Smooth muscle cell (in vitro differentiated cells): ENCODE measurements around the gene HYAL1. TPM values are rescaled to one million over a fixed set of nuclear protein-coding genes. Genes with fewer than 3 reads are reported as not detected.

Experiments
- DNase-seq: peaks from one replicate; lab custom pipeline; 2025; ENCODE audit not compliant: unreplicated experiment; lab: John Stamatoyannopoulos, UW
- H2AFZ ChIP-seq: fragments of 200-600 bp; sonication (generic); 2 replicates; pipeline ENCODE4 v1.6.0; 2016; ENCODE audit warnings: antibody characterized with exemption, low read depth, mild to moderate bottlenecking
- H3F3A ChIP-seq: fragments of 200-600 bp; sonication (generic); 2 replicates; pipeline ENCODE4 v1.6.0; 2017; ENCODE audit warnings: antibody characterized with exemption, low read depth
- H3K27ac ChIP-seq: fragments of 200-600 bp; sonication (generic); 2 replicates; pipeline ENCODE4 v1.5.1; 2016; ENCODE audit warnings: low read depth, mild to moderate bottlenecking
- H3K27me3 ChIP-seq: fragments of 200-600 bp; sonication (generic); 2 replicates; pipeline ENCODE4 v1.6.1; 2016; ENCODE audit warnings: low read depth, mild to moderate bottlenecking
- H3K36me3 ChIP-seq: fragments of 200-600 bp; sonication (generic); 2 replicates; pipeline ENCODE4 v1.5.1; 2016; ENCODE audit warnings: low read depth
- H3K4me1 ChIP-seq: fragments of 200-600 bp; sonication (generic); 2 replicates; pipeline ENCODE4 v1.5.1; 2016; ENCODE audit warnings: low read depth
- H3K4me2 ChIP-seq: fragments of 200-600 bp; sonication (generic); 2 replicates; pipeline ENCODE4 v1.6.0; 2016; ENCODE audit warnings: mild to moderate bottlenecking
- H3K4me3 ChIP-seq: fragments of 200-600 bp; sonication (generic); 2 replicates; pipeline ENCODE4 v1.5.1; 2016; ENCODE audit warnings: mild to moderate bottlenecking
- H3K79me2 ChIP-seq: fragments of 200-600 bp; sonication (generic); 2 replicates; pipeline ENCODE4 v1.6.0; 2016; ENCODE audit warnings: low read depth, mild to moderate bottlenecking
- H3K9ac ChIP-seq: fragments of 200-600 bp; sonication (generic); 2 replicates; pipeline ENCODE4 v1.6.0; 2016; ENCODE audit warnings: low read depth
- H3K9me3 ChIP-seq: fragments of 200-600 bp; sonication (generic); replicated peaks from 2 replicates; pipeline ENCODE4 v1.5.1; 2016; ENCODE audit warnings: low read depth
- H4K20me1 ChIP-seq: fragments of 200-600 bp; sonication (generic); 2 replicates; pipeline ENCODE4 v1.6.0; 2016; ENCODE audit warnings: low read depth
- WGBS: methylation state at CpG from one replicate; pipeline ENCODE4 v1.1.7; 2016; ENCODE audit warnings: low lambda C conversion rate; 5-methylcytosine and 5-hydroxymethylcytosine counted together
- polyA plus RNA-seq: library from polyadenylated mRNA; unstranded; fragments of >200 nt; fragmentation: Nextera tagmentation; extraction: Ambion mirVana; gene quantifications from 2 replicates; pipeline ENCODE4 v1.2.1, GENCODE V29; 2016
- total RNA-seq: library from RNA; depleted of rRNA; stranded (reverse); fragments of >200 nt; gene quantifications from 2 replicates; pipeline ENCODE4 v1.2.3, GENCODE V29; 2014
- TF ChIP-seq, protein P1 (sequence below): fragments of 200-600 bp; sonication (generic); IDR thresholded peaks from 2 replicates; pipeline ENCODE4 v1.5.1; 2017; ENCODE audit warnings: borderline replicate concordance, mild to moderate bottlenecking, antibody characterized with exemption; ENCODE audit not compliant: insufficient read depth, poor library complexity, severe bottlenecking

The HYAL1 gene
- total and polyA plus RNA-seq, 2 experiments from 2014 or later = 1.0 TPM; not detected in 1

DNA sequence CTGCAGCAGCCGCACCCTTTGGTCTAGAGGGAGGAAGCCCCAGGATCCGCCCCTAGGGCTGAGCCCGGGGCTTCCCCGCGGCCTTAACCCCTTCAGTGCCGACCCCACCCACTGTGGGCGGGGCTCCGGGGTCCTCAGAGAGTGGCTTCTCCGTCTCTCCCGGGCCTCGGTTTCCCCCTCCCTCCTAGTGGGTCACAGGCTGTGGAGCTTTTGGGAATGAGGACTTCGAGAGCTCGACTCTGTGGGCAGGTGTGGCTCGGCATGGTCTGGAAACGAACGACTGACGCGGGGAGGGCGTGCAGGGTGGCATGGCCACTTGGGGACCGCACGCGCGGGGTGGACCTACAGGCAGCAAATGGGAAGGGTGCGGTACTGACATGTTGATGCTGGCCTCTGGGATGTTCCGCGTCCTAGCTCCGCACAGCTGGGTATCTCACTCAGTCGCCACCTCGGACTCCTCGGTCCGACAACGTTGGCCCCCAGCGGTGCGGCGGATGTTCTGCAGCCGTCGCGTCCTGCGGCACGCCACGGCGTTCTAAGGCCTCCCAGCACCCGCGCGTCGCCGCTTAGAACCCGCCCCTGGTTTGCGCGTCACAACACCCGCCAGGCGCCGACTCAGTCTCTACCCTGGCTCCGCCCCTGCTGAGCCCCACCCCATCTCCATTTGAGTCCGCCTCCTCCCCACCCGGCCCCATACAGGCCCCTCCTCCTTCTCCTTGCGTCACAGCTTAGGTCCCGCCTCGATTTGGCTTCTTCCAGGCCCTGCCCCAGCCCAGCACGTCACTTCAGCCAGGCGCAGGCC lies 4.3 kb downstream of the HYAL1 start, which contains the start of the genes HYAL3 and NAA80:
TSS of gene HYAL3 (minus strand) at position 570 of the 802 bp plus-strand sequence. CDS start 3,803 bp downstream, outside the sequence.
TSS of gene NAA80 (minus strand) at position 570 of the 802 bp plus-strand sequence. CDS start 1,942 bp downstream, outside the sequence.
- TF ChIP-seq, protein P1, sequence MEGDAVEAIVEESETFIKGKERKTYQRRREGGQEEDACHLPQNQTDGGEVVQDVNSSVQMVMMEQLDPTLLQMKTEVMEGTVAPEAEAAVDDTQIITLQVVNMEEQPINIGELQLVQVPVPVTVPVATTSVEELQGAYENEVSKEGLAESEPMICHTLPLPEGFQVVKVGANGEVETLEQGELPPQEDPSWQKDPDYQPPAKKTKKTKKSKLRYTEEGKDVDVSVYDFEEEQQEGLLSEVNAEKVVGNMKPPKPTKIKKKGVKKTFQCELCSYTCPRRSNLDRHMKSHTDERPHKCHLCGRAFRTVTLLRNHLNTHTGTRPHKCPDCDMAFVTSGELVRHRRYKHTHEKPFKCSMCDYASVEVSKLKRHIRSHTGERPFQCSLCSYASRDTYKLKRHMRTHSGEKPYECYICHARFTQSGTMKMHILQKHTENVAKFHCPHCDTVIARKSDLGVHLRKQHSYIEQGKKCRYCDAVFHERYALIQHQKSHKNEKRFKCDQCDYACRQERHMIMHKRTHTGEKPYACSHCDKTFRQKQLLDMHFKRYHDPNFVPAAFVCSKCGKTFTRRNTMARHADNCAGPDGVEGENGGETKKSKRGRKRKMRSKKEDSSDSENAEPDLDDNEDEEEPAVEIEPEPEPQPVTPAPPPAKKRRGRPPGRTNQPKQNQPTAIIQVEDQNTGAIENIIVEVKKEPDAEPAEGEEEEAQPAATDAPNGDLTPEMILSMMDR = peak; percentile 9
- H3K4me3 ChIP-seq = peak within 1 kb of the TSS; percentile 85
- no peaks in the 10 kb centered on the region for H4K20me1 ChIP-seq
- H3F3A ChIP-seq = peaks cover 4% of the 10 kb centered on the region
- DNase-seq = peak; percentile 95
- H3K79me2 ChIP-seq = no peaks in the 10 kb centered on the region
- no peaks in the 10 kb centered on the region for H3K9me3 ChIP-seq
- H3K36me3 ChIP-seq = no peaks in the 10 kb centered on the region
- H3K27ac ChIP-seq = peak within 1 kb of the TSS; percentile 85
- H3K27me3 ChIP-seq = no peaks in the 10 kb centered on the region
- peak within 1 kb of the TSS; percentile 75 for H2AFZ ChIP-seq
- H3K9ac ChIP-seq = peak within 1 kb of the TSS; percentile 86
- H3K4me2 ChIP-seq = peak within 1 kb of the TSS; percentile 100
- H3K4me1 ChIP-seq = peaks cover 13% of the 10 kb centered on the region
- 1% methylated on average over 50 of the region's 61 CpGs for WGBS

DNA sequence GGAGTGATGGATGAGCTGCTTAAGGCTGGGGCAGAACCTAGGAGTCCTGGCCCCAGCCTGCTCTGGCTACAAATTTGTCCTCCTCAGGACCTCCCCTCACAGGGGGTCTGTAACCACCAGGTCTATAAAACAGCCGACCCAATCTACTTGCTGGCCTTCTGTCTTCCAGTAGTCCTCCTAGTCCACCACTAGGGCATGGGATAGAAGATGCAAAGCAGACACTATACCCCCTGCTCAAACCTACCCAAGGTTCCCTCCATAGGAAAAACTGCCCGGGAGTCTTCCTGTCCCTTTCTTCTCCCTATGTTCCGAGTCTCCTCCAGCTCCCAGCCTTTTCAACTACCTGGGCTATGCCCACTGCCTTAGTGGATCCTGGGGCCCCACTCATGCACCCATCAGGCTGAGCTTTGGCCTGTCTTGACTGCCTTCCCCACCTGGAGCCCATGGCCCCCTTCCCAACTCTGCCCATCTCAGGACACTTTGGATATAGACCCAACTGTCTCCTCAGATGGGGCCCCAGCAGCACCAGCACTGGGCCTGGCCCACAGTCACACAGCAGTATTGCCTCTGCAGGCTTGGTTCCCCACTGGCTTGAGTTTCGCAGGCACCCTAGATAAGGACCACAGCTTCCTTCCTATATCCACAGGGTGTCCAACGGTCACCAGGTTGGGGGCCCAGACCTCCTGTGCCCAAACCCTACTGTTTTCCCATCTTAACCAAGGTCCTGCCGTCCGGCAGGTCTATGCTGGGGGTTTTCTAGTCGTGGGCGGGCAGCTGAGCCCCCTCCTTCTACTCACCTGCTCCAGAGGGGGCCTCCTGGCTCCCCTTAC lies 5.3 kb downstream of the HYAL1 start:
- peak overlapping the region; percentile 73 for H3K27ac ChIP-seq
- no peak for DNase-seq
- peak overlapping the region; percentile 100 for H3K4me2 ChIP-seq
- peaks cover 13% of the 10 kb centered on the region for H3K4me1 ChIP-seq
- no peaks in the 10 kb centered on the region for H3K36me3 ChIP-seq
- H3K79me2 ChIP-seq = no peaks in the 10 kb centered on the region
- WGBS = 74% methylated on average over 9 of the region's 9 CpGs
- peaks cover 4% of the 10 kb centered on the region for H3F3A ChIP-seq
- no peaks in the 10 kb centered on the region for H3K9me3 ChIP-seq
- peak overlapping the region; percentile 85 for H3K4me3 ChIP-seq
- TF ChIP-seq, protein P1 = peak; percentile 12
- H3K27me3 ChIP-seq = no peaks in the 10 kb centered on the region
- peak overlapping the region; percentile 86 for H3K9ac ChIP-seq
- no peaks in the 10 kb centered on the region for H4K20me1 ChIP-seq
- H2AFZ ChIP-seq = no peak overlapping the region

DNA sequence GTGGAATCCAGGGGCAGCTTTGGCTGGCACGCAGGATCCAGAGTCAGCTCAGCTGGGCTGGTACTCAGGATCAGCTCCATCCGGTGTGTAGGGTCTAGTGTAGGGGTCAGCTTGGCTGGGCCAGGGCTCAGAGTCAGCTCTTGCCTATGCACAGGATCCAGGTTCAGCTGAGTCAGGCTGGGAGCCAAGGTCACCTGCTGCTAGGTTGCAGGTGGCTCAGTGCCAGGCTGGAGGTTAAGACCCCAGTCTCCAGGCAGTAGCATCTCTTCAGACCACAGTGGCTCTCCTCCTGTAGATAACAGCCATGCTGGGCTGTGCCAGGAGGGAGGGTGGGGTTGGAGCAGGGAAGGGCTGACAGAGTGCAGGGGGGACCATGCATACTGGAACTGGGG lies 6.0 kb downstream of the HYAL1 start:
- Histone ChIP-seq H3K4me1 (peaks cover 16% of the 10 kb centered on the region), H4K20me1 (no peaks in the 10 kb centered on the region), H3K27me3 (no peaks in the 10 kb centered on the region), H2AFZ (no peak overlapping the region), H3K9me3 (no peaks in the 10 kb centered on the region), H3K27ac (no peak overlapping the region), H3K36me3 (no peaks in the 10 kb centered on the region), H3K4me3 (no peak overlapping the region), H3K9ac (no peak overlapping the region), H3F3A (peaks cover 4% of the 10 kb centered on the region), H3K79me2 (no peaks in the 10 kb centered on the region), H3K4me2 (no peak overlapping the region)
- 96% methylated on average over 2 of the region's 2 CpGs for WGBS
- TF ChIP-seq, protein P1 = no peak
- DNase-seq = no peak
